ENCODE results near the gene ALDH18A1. TPM values are rescaled to one million over a fixed set of nuclear protein-coding genes. Genes with fewer than 3 reads are reported as not detected.

ALDH18A1 gene
- total RNA-seq, 1 experiment from 2014 or later: 166 TPM

DNA sequence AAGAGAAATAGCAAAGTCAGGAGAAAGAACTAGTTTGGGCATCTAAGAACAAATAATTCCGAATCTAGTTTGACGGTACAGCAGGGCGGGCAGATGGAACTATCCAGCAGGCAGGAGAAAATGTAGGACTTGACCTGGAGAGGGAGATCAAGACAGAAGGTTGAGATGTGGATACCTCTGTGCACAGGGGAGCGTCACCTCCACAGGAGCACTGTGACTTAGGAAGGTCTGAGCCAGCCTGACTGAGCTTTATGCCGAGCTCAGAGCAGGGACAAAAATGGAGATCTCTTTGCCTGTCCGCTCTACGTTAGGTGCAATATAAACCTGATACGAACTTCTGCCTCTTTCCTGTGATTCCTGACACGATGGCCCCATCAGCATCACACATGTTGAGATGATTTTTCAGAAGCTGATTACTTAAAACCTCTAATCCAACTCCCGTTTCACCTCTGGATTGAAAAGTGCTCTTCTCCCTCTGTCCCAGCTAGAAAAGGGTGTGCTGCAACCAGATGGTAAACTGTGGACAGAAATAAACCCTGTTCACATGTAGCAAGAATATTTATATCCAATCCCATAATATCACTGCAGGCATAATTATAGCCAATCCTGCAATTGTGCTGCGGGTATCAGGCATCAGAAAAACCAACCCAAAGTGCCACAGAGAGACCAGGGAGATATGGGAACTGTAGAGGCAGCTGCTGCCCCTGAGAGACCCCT, 81.7 kb downstream of the ALDH18A1 start:
- no peaks in the 10 kb centered on the region for H3K27me3 Mint-ChIP-seq (ENCODE audit: insufficient read depth, unreplicated experiment)
- BruUV-seq (replicated peaks): no TSS peak
- no peaks in the 10 kb centered on the region for H3K36me3 Mint-ChIP-seq (ENCODE audit: insufficient read depth, unreplicated experiment)
- ChIA-PET POLR2A (interaction anchor here (0.6 kb wide), 1 partner anchor 299 kb away, joined by 3 read pairs; no protein-coding TSS in a partner anchor), CTCF (no interaction called here)
- intact Hi-C loops (cut with micrococcal nuclease; ENCODE audit: unreplicated experiment): no loop called here
- no peak overlapping the region for H3K4me3 ChIP-seq (ENCODE audit: low read depth, low read length)
- no peaks in the 10 kb centered on the region for H3K4me1 Mint-ChIP-seq (ENCODE audit: low read depth, unreplicated experiment)
- H3K36me3 ChIP-seq (ENCODE audit: control insufficient read depth, insufficient read depth, low read length): no peaks in the 10 kb centered on the region
- TF ChIP-seq, protein P1, sequence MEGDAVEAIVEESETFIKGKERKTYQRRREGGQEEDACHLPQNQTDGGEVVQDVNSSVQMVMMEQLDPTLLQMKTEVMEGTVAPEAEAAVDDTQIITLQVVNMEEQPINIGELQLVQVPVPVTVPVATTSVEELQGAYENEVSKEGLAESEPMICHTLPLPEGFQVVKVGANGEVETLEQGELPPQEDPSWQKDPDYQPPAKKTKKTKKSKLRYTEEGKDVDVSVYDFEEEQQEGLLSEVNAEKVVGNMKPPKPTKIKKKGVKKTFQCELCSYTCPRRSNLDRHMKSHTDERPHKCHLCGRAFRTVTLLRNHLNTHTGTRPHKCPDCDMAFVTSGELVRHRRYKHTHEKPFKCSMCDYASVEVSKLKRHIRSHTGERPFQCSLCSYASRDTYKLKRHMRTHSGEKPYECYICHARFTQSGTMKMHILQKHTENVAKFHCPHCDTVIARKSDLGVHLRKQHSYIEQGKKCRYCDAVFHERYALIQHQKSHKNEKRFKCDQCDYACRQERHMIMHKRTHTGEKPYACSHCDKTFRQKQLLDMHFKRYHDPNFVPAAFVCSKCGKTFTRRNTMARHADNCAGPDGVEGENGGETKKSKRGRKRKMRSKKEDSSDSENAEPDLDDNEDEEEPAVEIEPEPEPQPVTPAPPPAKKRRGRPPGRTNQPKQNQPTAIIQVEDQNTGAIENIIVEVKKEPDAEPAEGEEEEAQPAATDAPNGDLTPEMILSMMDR (IDR thresholded peaks at IDR 0.05; ENCODE audit: insufficient read depth in 1 of 2, low read depth in 1 of 2, low read length in 1 of 2, severe bottlenecking in 1 of 2, unreplicated experiment in 1 of 2): no peak
- no peak overlapping the region for H3K4me3 Mint-ChIP-seq (ENCODE audit: unreplicated experiment)
- no peak overlapping the region for H3K27ac Mint-ChIP-seq (ENCODE audit: unreplicated experiment)
- H3K4me1 ChIP-seq: no peaks in the 10 kb centered on the region
- H3K27me3 ChIP-seq (replicated peaks; ENCODE audit: control insufficient read depth, insufficient read depth, low read length): no peaks in the 10 kb centered on the region
- H3K9me3 ChIP-seq: no peaks in the 10 kb centered on the region
- no peak for DNase-seq
- H3K9me3 Mint-ChIP-seq (ENCODE audit: unreplicated experiment): no peaks in the 10 kb centered on the region

DNA sequence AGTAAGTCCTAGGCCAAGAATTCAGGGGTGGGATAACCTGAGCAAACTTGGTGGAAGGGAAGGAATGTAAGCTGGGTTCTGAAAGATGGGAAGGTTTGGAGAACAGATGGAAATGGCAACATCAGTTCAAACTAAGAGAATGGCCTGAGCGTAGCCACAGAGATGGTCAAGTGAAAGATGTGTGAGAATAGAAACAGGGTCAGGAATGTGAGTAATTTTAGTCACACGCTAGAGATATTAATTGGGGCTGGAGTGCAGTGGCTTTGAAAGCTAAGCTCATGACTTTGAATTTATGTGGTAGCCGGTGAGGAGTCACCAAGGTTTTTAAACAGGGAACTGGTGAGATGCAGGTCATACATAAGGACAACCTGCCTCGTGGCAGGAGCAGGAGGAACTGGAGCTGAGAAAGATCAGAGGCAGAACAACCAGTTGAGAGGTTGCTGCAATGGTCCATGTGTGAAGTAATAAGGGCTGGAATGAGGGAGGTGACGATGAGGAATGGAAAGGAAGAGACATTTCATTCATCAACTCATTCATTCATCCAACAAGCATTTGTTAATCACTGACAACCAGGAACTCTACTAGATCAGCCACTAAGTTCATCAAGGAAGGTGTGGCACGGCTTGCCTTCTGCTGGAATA, 82.4 kb downstream of the ALDH18A1 start:
- Histone ChIP-seq H3K27me3 (replicated peaks; ENCODE audit: control insufficient read depth, insufficient read depth, low read length) (no peaks in the 10 kb centered on the region), H3K36me3 (ENCODE audit: control insufficient read depth, insufficient read depth, low read length) (no peaks in the 10 kb centered on the region), H3K4me3 (ENCODE audit: low read depth, low read length) (no peak overlapping the region), H3K9me3 (no peaks in the 10 kb centered on the region), H3K4me1 (no peaks in the 10 kb centered on the region)
- TF ChIP-seq, protein P1 (IDR thresholded peaks at IDR 0.05; ENCODE audit: insufficient read depth in 1 of 2, low read depth in 1 of 2, low read length in 1 of 2, severe bottlenecking in 1 of 2, unreplicated experiment in 1 of 2): no peak
- Mint-ChIP-seq H3K9me3 (ENCODE audit: unreplicated experiment) (no peaks in the 10 kb centered on the region), H3K27me3 (ENCODE audit: insufficient read depth, unreplicated experiment) (no peaks in the 10 kb centered on the region), H3K4me1 (ENCODE audit: low read depth, unreplicated experiment) (no peaks in the 10 kb centered on the region), H3K27ac (ENCODE audit: unreplicated experiment) (no peak overlapping the region), H3K4me3 (ENCODE audit: unreplicated experiment) (no peak overlapping the region), H3K36me3 (ENCODE audit: insufficient read depth, unreplicated experiment) (no peaks in the 10 kb centered on the region)
- intact Hi-C loops (cut with micrococcal nuclease; ENCODE audit: unreplicated experiment): no loop called here
- CTCF ChIA-PET: no interaction called here
- POLR2A ChIA-PET: interaction anchor here (0.6 kb wide), 1 partner anchor 299 kb away, joined by 3 read pairs; no protein-coding TSS in a partner anchor
- no peak for DNase-seq
- no TSS peak for BruUV-seq (replicated peaks)

DNA sequence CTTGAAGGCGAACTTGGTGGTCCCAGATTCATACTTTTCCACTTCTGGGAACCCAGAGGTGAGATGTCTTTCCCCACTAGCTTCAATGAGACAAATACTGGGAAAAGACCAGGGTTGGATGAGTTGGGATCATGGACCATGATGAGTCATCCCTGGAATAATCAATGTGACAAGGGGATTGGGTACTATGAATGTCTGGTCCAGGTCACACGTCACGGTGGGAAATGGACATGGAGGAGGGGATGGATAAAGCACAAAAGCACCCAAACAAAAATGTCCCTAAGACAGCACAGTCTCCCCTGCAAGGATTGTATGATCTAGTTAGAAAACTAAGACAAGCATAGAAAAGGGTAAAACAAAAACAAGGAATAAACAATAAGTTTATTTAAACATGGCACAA, 83.0 kb downstream of the ALDH18A1 start:
- ChIA-PET CTCF (no interaction called here), POLR2A (no interaction called here)
- DNase-seq: no peak
- H3K4me1 Mint-ChIP-seq (ENCODE audit: low read depth, unreplicated experiment): no peaks in the 10 kb centered on the region
- H3K4me3 Mint-ChIP-seq (ENCODE audit: unreplicated experiment): no peak overlapping the region
- H3K36me3 Mint-ChIP-seq (ENCODE audit: insufficient read depth, unreplicated experiment): no peaks in the 10 kb centered on the region
- no peaks in the 10 kb centered on the region for H3K27me3 Mint-ChIP-seq (ENCODE audit: insufficient read depth, unreplicated experiment)
- Histone ChIP-seq H3K27me3 (replicated peaks; ENCODE audit: control insufficient read depth, insufficient read depth, low read length) (no peaks in the 10 kb centered on the region), H3K4me3 (ENCODE audit: low read depth, low read length) (no peak overlapping the region), H3K4me1 (no peaks in the 10 kb centered on the region), H3K9me3 (no peaks in the 10 kb centered on the region), H3K36me3 (ENCODE audit: control insufficient read depth, insufficient read depth, low read length) (no peaks in the 10 kb centered on the region)
- no peak overlapping the region for H3K27ac Mint-ChIP-seq (ENCODE audit: unreplicated experiment)
- BruUV-seq (replicated peaks): no TSS peak
- TF ChIP-seq, protein P1 (IDR thresholded peaks at IDR 0.05; ENCODE audit: insufficient read depth in 1 of 2, low read depth in 1 of 2, low read length in 1 of 2, severe bottlenecking in 1 of 2, unreplicated experiment in 1 of 2): no peak
- intact Hi-C loops (cut with micrococcal nuclease; ENCODE audit: unreplicated experiment): no loop called here
- H3K9me3 Mint-ChIP-seq (ENCODE audit: unreplicated experiment): no peaks in the 10 kb centered on the region
